ENCODE results near the gene ZNF236. TPM values are rescaled to one million over a fixed set of nuclear protein-coding genes. Genes with fewer than 3 reads are reported as not detected.

ZNF236 gene
- total RNA-seq, 1 experiment from 2014 or later: 14.9 TPM

- DNase-seq: no peak
- peaks cover 12% of the 10 kb centered on the region for H3K4me1 Mint-ChIP-seq (ENCODE audit: low read depth, unreplicated experiment)
- ChIA-PET CTCF (no interaction called here), POLR2A (no interaction called here)
- no peaks in the 10 kb centered on the region for H3K9me3 Mint-ChIP-seq (ENCODE audit: unreplicated experiment)
- no TSS peak for BruUV-seq (replicated peaks)
- H3K4me3 Mint-ChIP-seq (ENCODE audit: unreplicated experiment): no peak overlapping the region
- TF ChIP-seq CTCF (IDR thresholded peaks at IDR 0.05; ENCODE audit: insufficient read depth in 1 of 2, low read depth in 1 of 2, low read length in 1 of 2, severe bottlenecking in 1 of 2, unreplicated experiment in 1 of 2): no peak
- Histone ChIP-seq H3K4me3 (ENCODE audit: low read depth, low read length) (no peak overlapping the region), H3K36me3 (ENCODE audit: control insufficient read depth, insufficient read depth, low read length) (no peaks in the 10 kb centered on the region), H3K27me3 (replicated peaks; ENCODE audit: control insufficient read depth, insufficient read depth, low read length) (no peaks in the 10 kb centered on the region), H3K9me3 (no peaks in the 10 kb centered on the region), H3K4me1 (0 out of 2 replicates have a peak, but pooled peaks cover 4% of the 10 kb centered on the region)
- H3K36me3 Mint-ChIP-seq (ENCODE audit: insufficient read depth, unreplicated experiment): peaks cover 5% of the 10 kb centered on the region
- no peaks in the 10 kb centered on the region for H3K27me3 Mint-ChIP-seq (ENCODE audit: insufficient read depth, unreplicated experiment)
- intact Hi-C loops (cut with micrococcal nuclease; ENCODE audit: unreplicated experiment): no loop called here
- no peak overlapping the region for H3K27ac Mint-ChIP-seq (ENCODE audit: unreplicated experiment)
These were observed 168.8 kb downstream of the ZNF236 start for GRCh38 chr18:76991021-76991688.

- CTCF ChIA-PET: no interaction called here
- TF ChIP-seq CTCF (IDR thresholded peaks at IDR 0.05; ENCODE audit: insufficient read depth in 1 of 2, low read depth in 1 of 2, low read length in 1 of 2, severe bottlenecking in 1 of 2, unreplicated experiment in 1 of 2): no peak
- H3K27ac Mint-ChIP-seq (ENCODE audit: unreplicated experiment): no peak overlapping the region
These were observed 170.1 kb downstream of the ZNF236 start for GRCh38 chr18:76992226-76993084.

GRCh38 chr18:76993085-76993382, 170.7 kb downstream of the ZNF236 start:
- no peak overlapping the region for H3K27ac Mint-ChIP-seq (ENCODE audit: unreplicated experiment)
- ChIA-PET POLR2A (no interaction called here), CTCF (interaction anchor here (0.6 kb wide), 1 partner anchor 43 kb away, joined by 7 read pairs; no protein-coding TSS in a partner anchor)
- no peak for TF ChIP-seq CTCF (IDR thresholded peaks at IDR 0.05; ENCODE audit: insufficient read depth in 1 of 2, low read depth in 1 of 2, low read length in 1 of 2, severe bottlenecking in 1 of 2, unreplicated experiment in 1 of 2)
- H3K4me3 ChIP-seq (ENCODE audit: low read depth, low read length): no peak overlapping the region
- H3K4me1 Mint-ChIP-seq (ENCODE audit: low read depth, unreplicated experiment): peaks cover 12% of the 10 kb centered on the region
- H3K9me3 ChIP-seq: no peaks in the 10 kb centered on the region
- H3K9me3 Mint-ChIP-seq (ENCODE audit: unreplicated experiment): no peaks in the 10 kb centered on the region
- intact Hi-C loops (cut with micrococcal nuclease; ENCODE audit: unreplicated experiment): no loop called here
- H3K4me1 ChIP-seq: 0 out of 2 replicates have a peak, but pooled peaks cover 4% of the 10 kb centered on the region
- H3K27me3 Mint-ChIP-seq (ENCODE audit: insufficient read depth, unreplicated experiment): no peaks in the 10 kb centered on the region
- H3K36me3 ChIP-seq (ENCODE audit: control insufficient read depth, insufficient read depth, low read length): no peaks in the 10 kb centered on the region
- peaks cover 3% of the 10 kb centered on the region for H3K36me3 Mint-ChIP-seq (ENCODE audit: insufficient read depth, unreplicated experiment)
- H3K4me3 Mint-ChIP-seq (ENCODE audit: unreplicated experiment): no peak overlapping the region
- no peak for DNase-seq
- H3K27me3 ChIP-seq (replicated peaks; ENCODE audit: control insufficient read depth, insufficient read depth, low read length): no peaks in the 10 kb centered on the region
- BruUV-seq (replicated peaks): no TSS peak

More at GRCh38 chr18:76992226-76993084, 170.1 kb downstream of the ZNF236 start:
- no peaks in the 10 kb centered on the region for H3K9me3 ChIP-seq
- POLR2A ChIA-PET: no interaction called here
- H3K36me3 ChIP-seq (ENCODE audit: control insufficient read depth, insufficient read depth, low read length): no peaks in the 10 kb centered on the region
- 0 out of 2 replicates have a peak, but pooled peaks cover 4% of the 10 kb centered on the region for H3K4me1 ChIP-seq
- no TSS peak for BruUV-seq (replicated peaks)
- H3K27me3 ChIP-seq (replicated peaks; ENCODE audit: control insufficient read depth, insufficient read depth, low read length): no peaks in the 10 kb centered on the region
- DNase-seq: no peak
- intact Hi-C loops (cut with micrococcal nuclease; ENCODE audit: unreplicated experiment): no loop called here
- no peaks in the 10 kb centered on the region for H3K9me3 Mint-ChIP-seq (ENCODE audit: unreplicated experiment)
- no peak overlapping the region for H3K4me3 ChIP-seq (ENCODE audit: low read depth, low read length)
- H3K4me3 Mint-ChIP-seq (ENCODE audit: unreplicated experiment): no peak overlapping the region
- H3K27me3 Mint-ChIP-seq (ENCODE audit: insufficient read depth, unreplicated experiment): no peaks in the 10 kb centered on the region
- peaks cover 12% of the 10 kb centered on the region for H3K4me1 Mint-ChIP-seq (ENCODE audit: low read depth, unreplicated experiment)
- H3K36me3 Mint-ChIP-seq (ENCODE audit: insufficient read depth, unreplicated experiment): peaks cover 5% of the 10 kb centered on the region
